A549 (cell line): ENCODE results near the gene BNIP3.

Experiments
- CHD2 ChIP-seq: fragments of 150-350 bp; IDR thresholded peaks from 2 replicates; pipeline ENCODE4 v1.6.1; 2014; ENCODE audit warnings: low read length; ENCODE audit not compliant: partially characterized antibody
- CTCF ChIP-seq: fragments of >200 bp; sonication (Bioruptor Twin); formaldehyde crosslinking; IDR thresholded peaks from 3 replicates; pipeline ENCODE4 v1.5.1; 2016
- HOXB5 ChIP-seq: fragments of 250-450 bp; sonication (Bioruptor Pico); IDR thresholded peaks from 2 replicates; pipeline ENCODE4 v1.5.0; 2020; ENCODE audit warnings: mild to moderate bottlenecking, moderate library complexity
- PBX3 ChIP-seq: IDR thresholded peaks from 2 replicates; pipeline ENCODE4 v1.6.1; 2012
- POLR2A ChIP-seq: IDR thresholded peaks from 2 replicates; pipeline ENCODE4 v1.6.1; 2012; ENCODE audit warnings: mild to moderate bottlenecking, low read length
- TF ChIP-seq, protein P1 (sequence below): IDR thresholded peaks from 2 replicates; pipeline ENCODE4 v1.6.1; 2012; ENCODE audit warnings: low read depth, borderline replicate concordance

- TF ChIP-seq POLR2A (no peak), CHD2 (no peak), PBX3 (no peak), CTCF (no peak), HOXB5 (CRISPR knock-in tag) (no peak)
- TF ChIP-seq, protein P1, sequence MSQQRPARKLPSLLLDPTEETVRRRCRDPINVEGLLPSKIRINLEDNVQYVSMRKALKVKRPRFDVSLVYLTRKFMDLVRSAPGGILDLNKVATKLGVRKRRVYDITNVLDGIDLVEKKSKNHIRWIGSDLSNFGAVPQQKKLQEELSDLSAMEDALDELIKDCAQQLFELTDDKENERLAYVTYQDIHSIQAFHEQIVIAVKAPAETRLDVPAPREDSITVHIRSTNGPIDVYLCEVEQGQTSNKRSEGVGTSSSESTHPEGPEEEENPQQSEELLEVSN = no peak
These were observed 2.9 kb downstream of the BNIP3 start for GRCh38 chr10:131978851-131979250.
